Limb (tissue), 2 donors: ENCODE data around the gene PAPPA2.
A peak's percentile ranks its signal among the peaks of the same experiment; 100 is the strongest.

Experiments used
- DNase-seq, 2 donors: peaks; one replicate each; pipeline ENCODE4 v3.0.0-alpha.2; 2016; ENCODE audit errors: extremely low spot score in 2 of 2

Gene PAPPA2

GRCh38 chr1:176802316-176802715 is 339.3 kb downstream of the PAPPA2 start:
- no peak for DNase-seq

GRCh38 chr1:176803042-176803441 is 340.1 kb downstream of the PAPPA2 start:
- no peak for DNase-seq

DNA sequence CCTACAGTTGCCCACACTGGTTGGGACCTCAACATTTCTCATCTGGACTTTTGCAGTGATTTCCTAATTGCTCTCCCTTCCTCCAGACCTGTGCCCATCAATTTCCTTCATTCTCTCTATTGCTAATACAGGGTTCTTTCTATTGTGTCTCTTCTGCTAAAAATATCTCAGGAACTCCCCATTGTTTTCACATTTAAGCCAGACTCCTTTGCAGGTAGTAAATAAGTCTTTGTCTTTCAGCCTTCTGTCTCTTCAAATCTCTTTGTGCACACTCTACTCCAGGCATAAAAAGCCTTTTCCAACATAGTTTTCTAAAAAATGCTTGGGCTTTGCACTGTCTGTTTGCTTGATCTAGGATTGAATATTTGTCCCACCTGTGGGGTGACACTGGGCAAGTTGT is 340.6 kb downstream of the PAPPA2 start:
- no peak for DNase-seq

DNA sequence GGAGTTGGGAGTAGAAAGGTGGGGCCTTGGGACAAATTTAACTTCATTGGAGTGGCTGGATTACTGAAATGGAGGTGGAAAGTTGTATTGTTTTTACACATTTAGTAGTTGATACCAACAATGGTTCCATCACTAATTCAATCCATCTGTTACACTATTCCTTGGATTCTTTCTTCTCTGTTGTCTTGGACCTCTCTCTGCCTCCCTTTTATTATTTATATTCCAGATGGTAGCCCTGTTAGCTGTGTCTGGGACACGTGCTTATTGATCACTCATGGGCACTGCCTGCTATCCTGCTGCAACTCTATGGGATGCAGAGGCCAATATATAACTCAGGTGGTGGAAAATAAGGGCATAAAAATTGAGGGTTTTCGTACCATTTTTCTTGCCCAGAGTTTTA is 346.3 kb downstream of the PAPPA2 start:
- DNase-seq: no peak

- no peak for DNase-seq
These were observed 348.7 kb downstream of the PAPPA2 start for GRCh38 chr1:176811511-176812288.

DNA sequence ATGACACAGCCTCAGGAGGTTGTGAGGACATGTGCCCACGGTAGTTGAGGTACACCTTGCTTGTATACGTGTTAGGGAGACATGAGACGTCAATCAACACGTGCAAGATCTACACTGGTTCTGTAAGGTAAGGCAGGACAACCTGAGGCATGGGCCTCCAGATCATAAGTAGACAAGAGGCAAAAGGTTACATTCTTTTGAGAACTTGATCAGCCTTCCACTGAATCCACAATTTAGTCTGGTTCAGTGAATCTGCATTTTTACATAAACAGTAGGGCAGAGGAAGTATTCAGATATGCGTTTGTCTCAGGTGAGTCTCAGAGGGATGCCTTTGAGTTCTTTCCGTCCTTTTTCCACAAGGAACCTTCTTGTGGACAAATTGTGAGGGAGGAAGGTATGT is 352.6 kb downstream of the PAPPA2 start:
- DNase-seq: no peak

DNA sequence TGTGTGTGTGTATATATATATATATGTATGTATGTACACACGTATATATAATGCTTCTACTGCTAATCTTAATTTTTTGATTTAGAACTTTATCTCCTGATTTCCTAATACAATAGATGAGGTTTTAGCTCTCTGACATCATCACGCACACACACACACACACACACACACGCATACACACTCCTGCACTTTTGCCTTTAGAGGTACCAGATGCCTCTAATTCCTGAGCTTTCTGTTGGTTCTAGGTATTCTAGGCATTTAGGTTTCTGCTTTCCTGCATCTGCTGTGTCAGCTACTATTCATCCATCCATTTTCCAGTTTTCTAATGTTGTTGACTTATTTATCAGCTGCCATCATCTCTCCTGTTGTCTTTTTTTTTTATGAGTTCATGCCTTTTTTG is 353.3 kb downstream of the PAPPA2 start:
- DNase-seq: no peak

DNA sequence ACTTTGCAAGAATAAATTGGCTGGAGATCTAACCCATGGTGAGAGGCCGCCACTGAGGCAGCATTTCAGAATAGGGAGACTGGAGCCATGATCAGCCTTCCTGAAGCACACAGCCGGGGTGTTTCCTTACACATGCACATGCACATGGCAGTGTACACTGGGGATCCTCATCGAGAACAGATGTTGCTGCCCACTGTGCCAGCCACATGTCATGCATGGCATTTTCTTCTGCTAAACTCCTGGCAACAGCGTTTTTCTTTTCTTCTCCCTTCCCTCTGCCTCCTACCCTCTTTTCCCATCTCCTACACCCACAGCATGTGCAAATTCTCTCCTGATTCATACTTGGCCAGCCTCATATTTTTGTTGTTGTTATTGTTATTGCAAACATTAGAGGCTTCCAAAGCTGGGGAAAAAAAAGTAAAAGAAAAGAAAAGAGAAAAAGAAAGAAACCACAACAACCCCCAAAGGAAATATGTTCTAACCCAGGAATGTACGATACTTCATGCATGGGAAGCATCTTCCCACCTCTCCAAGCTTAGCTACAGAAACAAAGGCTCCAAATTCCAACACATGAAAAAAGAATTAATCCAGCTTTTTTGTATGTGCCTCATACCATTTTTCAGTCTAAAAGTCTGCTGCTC is 357.5 kb downstream of the PAPPA2 start:
- DNase-seq: no peak

DNA sequence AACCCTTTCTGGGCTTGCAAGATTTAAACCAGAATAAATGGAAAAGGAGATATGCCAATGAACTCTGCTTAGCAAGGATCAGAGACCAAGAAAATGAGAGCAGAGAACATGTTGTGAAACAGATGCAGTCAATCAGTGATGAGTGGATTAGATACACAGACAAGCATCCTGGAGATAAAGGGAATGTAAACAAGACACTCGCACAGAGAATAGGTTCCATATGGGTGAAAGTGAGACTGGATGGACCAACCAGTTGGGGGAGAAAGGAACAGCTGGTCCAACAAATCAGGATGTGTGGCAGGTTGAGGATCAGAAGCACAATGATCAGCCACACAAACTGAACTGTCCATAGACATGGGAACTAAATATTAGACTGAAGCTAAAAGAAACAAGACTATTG is 363.3 kb downstream of the PAPPA2 start:
- DNase-seq: no peak

DNA sequence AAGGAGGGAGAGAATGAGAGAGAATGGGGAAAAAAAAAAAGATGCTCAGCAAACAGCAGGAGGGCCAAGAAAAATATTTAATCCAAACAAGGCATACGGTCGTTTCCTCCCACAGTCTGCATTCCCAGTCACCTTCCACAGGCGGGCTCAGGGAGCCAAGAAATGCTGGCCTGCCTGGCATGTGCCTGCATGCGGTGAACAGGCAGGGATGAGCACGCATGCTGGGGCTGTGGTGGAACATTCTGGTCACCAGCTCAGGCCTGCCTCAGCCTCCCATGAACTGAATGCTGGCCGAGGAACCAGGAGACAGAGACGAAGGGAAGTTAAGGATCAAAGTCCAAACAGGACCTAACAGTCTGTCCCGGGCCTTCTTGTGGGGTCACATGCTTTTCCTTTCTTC is 366.3 kb downstream of the PAPPA2 start:
- no peak for DNase-seq

DNA sequence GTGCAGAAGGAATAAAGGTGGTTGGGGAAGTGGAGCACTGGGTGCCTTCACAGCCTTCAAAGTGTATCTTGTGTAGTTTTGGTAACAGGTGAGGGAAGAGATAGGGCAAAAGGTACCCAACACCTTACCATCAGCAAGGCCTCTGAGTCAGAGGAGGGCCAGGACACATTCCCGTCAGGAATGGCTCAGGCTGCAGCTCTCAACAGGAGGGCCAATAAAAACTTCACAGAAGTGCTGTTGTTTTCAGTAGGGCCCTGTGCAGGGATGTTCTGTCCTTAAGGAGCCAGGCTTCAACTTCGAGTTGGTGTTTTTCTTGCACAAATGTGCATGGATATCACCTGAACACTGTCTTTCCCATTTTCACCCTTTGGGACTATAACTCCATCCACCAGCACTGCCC is 368.2 kb downstream of the PAPPA2 start:
- no peak for DNase-seq

GRCh38 chr1:176837708-176838107 is 374.7 kb downstream of the PAPPA2 start:
- DNase-seq: no peak

DNA sequence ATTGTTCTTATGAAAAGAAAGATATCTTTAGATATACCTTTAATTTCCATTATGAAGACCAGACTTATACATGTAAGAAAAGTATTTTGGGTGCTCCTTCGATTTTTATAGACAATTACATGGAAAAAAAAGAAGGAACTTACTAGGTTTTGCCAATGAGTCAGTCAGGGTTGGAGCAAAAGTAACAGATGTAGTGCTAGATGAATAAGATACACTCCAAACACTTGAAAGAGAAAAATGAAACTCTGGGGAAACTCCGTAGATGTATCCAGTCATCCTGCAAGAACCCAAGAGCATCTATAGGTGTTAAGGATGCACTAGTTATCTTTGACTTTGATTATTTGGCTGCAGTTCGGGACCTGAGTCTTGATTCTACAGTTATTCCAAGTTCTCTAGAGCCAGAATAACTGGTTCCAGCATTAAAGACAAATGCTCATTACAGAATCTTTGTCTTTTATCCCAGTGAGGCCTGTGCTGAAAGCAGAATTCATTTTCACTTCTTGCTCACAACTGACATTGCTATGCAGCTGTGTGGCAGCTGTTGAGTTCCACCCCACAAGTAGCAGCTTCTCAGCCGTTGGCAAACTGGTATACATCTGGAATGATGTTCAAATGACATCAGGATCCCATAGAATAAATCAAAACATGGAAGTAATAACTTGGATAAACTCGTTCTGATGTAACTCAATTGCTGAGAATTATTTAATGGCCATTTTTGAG is 375.5 kb downstream of the PAPPA2 start:
- DNase-seq: peak in 1 of 2 donors; percentile 13

- DNase-seq: no peak
These were observed 376.2 kb downstream of the PAPPA2 start for GRCh38 chr1:176839216-176839615.

DNA sequence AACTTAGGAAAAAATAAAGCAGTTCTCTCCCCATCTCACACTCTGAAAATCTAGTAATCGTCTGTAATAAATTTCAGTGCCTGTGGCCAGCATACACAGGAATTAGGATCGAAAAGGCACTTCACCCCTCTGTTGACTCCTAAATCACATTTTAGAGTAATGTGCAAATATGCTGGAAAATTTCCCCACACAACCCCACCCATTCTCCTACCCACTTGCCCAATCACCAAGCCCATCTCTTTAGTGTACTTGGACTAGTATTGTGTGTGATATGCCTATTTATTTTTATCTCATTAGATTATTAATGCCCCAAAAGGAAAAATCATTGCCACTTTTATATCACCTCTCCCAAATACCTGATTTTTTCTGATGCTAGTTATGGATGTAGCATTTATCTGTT is 378.3 kb downstream of the PAPPA2 start:
- no peak for DNase-seq

DNA sequence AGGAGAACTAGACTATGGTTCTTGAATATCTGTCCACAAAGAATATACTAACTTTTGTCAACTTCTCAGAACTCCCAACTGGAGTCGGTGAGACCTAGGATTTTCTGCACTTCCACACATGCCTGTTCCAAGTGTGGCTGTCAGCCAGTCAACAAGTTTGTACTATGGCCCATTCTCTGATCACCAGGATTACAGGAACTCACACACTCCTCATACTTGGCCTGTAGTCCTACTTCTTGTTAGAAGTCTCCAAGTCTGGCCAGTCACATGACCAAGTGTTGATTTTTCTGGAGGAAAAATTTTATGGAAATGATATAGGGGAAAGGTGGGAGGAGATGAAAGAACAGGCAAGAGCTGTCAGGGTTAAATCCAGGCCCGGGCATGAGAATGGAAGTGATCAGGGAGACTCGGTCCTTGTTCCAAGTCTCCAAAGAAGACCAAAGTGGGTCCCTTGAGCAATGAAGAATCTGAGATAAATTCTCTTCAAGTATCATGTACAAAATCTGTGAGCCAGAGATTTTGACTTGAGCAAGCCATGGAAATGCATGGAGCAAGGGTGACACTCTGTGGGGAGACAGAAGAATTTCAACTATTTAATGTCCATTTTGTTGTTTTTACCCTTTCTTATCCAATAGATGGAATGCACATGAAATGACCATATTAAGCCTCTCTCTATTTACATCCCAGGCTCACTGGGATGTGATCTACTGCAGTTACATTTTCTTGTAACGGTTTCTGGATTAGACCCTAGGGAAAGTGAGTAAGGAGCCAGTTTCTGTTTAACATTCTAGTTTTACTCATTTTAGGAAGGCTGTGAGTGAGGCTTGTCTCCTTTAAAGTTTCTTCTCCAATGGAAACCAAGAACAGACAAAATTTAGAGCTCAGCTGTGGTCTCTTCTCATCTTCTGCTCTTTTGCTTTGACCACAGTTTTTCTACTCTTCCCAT is 380.6 kb downstream of the PAPPA2 start:
- DNase-seq: peak; percentile 72 to 73

DNA sequence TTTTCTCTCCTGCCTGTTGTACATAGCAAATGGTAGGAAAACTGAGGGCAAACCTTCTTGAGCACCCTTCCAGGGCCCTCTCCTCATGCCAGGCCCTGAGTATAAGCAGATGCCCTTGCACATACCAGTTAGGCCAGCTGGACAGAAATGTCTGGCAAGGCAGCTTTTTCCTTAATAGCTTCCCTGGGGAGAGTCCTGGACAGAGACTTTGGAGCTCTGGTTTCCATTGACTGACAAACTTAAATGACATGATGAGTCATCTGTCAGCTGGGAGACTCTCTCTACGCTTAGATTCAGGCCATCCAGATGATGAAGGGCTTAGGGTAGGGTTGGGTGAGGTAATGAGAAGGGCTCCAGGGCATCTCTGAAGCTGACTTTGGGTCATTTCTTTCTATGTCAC is 384.1 kb downstream of the PAPPA2 start:
- no peak for DNase-seq

DNA sequence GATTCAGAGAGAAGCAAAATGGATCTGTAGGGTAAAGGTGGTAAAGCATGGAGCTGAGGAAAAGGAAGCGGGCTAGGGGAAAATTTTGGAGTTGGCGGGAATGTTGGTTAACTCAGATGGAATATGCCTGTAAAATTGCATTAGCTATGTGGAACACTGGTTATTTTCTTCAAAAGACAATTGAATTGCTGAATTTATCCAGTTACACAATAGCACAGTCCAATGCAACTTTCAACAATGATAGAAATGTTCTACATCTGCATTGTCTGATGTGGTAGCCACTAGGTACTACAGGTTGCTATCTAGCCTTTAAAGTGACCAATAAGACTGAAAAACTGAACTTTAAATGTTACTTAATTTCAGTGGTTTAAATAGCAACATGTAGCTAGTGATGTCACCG is 386.3 kb downstream of the PAPPA2 start:
- DNase-seq: no peak

DNA sequence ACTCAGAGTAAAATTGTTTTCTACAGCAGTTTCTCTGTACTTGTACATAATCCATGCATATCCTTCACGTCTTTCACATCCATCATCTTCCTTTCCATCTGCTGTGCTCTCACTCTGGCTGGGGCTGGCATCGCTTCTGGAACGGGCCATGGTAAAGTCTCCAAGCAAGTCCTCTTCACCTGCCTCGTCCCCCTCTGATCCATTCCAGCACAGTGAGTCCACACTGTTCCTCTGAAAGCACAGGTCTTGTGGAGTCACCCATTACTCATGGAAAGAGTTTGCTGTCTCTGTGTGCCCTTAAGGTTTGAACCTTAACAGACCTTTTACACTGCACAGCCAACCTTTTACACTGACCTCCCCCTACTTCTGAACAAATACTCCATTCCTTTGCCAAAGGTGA is 387.9 kb downstream of the PAPPA2 start:
- no peak for DNase-seq

GRCh38 chr1:176852124-176852523 is 389.1 kb downstream of the PAPPA2 start:
- no peak for DNase-seq

GRCh38 chr1:176853503-176853902 is 390.5 kb downstream of the PAPPA2 start:
- no peak for DNase-seq

DNA sequence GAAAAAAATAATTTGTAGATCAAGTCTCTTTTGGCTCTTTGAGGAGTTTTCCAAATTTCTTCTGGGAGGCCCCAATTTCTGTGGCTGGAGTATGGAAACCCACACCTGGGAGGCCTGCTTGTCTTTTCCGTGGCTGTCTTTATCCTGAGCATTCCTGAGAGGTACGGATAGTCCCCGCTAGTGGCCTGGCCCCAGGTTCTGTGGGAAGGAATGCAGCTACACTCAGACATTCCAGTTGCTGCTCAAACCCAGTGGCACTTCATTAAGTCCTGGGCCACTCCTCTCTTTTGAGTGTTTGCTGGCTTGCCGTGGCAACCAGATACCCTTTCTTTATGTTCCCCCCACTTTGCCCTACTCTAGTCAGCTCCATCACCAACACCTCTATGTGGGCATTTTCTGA is 391.1 kb downstream of the PAPPA2 start:
- DNase-seq: no peak
